GM12878 (cell line): ENCODE measurements around the gene PCNX4.

ENCODE experiments used
- ATF2 ChIP-seq: IDR thresholded peaks from 2 replicates; pipeline ENCODE4 v1.6.1; 2012; ENCODE audit warnings: low read length, inconsistent platforms
- CTCF ChIP-seq, 3 experiments: IDR thresholded peaks in 2 of 3; conservative IDR thresholded peaks in 1 of 3; 2 replicates each; pipeline ENCODE4 v1.5.1; 2011; ENCODE audit warnings: low read depth in 3 of 3, low read length in 3 of 3, mild to moderate bottlenecking in 3 of 3, control low read depth in 2 of 3, moderate library complexity in 2 of 3, inconsistent platforms in 1 of 3, mixed read lengths in 1 of 3; ENCODE audit not compliant: control insufficient read depth in 2 of 3, insufficient read depth in 1 of 3; ENCODE audit errors: extremely low read depth in 1 of 3
- EZH2 ChIP-seq: IDR thresholded peaks from 2 replicates; pipeline ENCODE4 v1.6.1; 2012; ENCODE audit warnings: low read depth, mild to moderate bottlenecking, control low read depth, inconsistent platforms, low read length, borderline replicate concordance; ENCODE audit not compliant: control insufficient read depth
- HDAC6 ChIP-seq: fragments of 200-600 bp; sonication (generic); IDR thresholded peaks from one replicate; pipeline ENCODE4 v1.8.0; 2017; ENCODE audit warnings: antibody characterized with exemption; ENCODE audit not compliant: unreplicated experiment
- HDGF ChIP-seq: fragments of 450-650 bp; IDR thresholded peaks from 2 replicates; pipeline ENCODE4 v1.6.1; 2016; ENCODE audit warnings: antibody characterized with exemption
- IKZF1 ChIP-seq: fragments of 450-650 bp; conservative IDR thresholded peaks from 2 replicates; pipeline ENCODE4 v1.6.1; 2017; ENCODE audit warnings: antibody characterized with exemption, mild to moderate bottlenecking
- MYC ChIP-seq: IDR thresholded peaks from 2 replicates; pipeline ENCODE4 v1.6.1; 2011; ENCODE audit warnings: mild to moderate bottlenecking, low read length, moderate library complexity, inconsistent platforms; ENCODE audit not compliant: insufficient read depth, insufficient replicate concordance, insufficient read length, severe bottlenecking
- POLR2A ChIP-seq: IDR thresholded peaks from 2 replicates; pipeline ENCODE4 v1.6.1; 2011; ENCODE audit warnings: low read depth, mild to moderate bottlenecking, low read length
- SIN3A ChIP-seq: IDR thresholded peaks from 2 replicates; pipeline ENCODE4 v1.6.1; 2012; ENCODE audit warnings: low read depth, low read length, improper control_type of control experiment
- SPI1 ChIP-seq: IDR thresholded peaks from 2 replicates; pipeline ENCODE4 v1.6.1; 2011; ENCODE audit warnings: low read depth, mild to moderate bottlenecking, low read length, moderate library complexity, borderline replicate concordance; ENCODE audit not compliant: insufficient read depth

GRCh38 chr14:60164712-60165546 lies 73.2 kb downstream of the PCNX4 start, which contains the start of gene DHRS7:
- TF ChIP-seq MYC (peak; percentile 48), POLR2A (peak; percentile 93), ATF2 (no peak), HDGF (0 out of 2 replicates have a peak, but pooled peaks have one; percentile 28), EZH2 (no peak), CTCF (IDR thresholded peaks at IDR 0.05 in 2 of 3, conservative IDR thresholded peaks at IDR 0.05 in 1 of 3; ENCODE audit: control insufficient read depth in 2 of 3, extremely low read depth in 1 of 3, insufficient read depth in 1 of 3, low read depth in 3 of 3, low read length in 3 of 3) (peak; percentile 46 to 76 (median 52); a peak in 5 of 6 replicates), SPI1 (no peak), IKZF1 (peak; percentile 80), HDAC6 (no peak), SIN3A (no peak)
